ENCODE results near the gene SPATA46.

DNA sequence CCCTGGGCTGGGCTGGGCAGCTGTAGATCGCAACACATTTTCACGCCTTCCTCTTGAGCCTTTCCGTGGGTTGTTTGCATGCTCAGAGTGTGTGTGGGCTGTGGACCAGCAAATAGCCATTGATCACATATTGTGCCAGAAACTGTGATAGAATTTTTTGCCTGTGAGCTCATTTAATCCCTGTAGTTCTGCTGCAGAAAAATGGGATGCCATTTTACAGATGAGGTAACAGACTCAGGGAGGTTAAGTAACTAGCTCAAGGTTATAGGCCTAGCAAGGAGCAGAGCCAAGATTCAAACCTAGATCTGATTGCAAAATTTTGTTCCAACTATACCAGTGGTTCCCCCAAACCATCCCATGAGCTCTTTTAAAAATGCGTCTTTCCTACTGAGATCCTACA, 10.5 kb downstream of the SPATA46 start:
- TF ChIP-seq, protein P1, sequence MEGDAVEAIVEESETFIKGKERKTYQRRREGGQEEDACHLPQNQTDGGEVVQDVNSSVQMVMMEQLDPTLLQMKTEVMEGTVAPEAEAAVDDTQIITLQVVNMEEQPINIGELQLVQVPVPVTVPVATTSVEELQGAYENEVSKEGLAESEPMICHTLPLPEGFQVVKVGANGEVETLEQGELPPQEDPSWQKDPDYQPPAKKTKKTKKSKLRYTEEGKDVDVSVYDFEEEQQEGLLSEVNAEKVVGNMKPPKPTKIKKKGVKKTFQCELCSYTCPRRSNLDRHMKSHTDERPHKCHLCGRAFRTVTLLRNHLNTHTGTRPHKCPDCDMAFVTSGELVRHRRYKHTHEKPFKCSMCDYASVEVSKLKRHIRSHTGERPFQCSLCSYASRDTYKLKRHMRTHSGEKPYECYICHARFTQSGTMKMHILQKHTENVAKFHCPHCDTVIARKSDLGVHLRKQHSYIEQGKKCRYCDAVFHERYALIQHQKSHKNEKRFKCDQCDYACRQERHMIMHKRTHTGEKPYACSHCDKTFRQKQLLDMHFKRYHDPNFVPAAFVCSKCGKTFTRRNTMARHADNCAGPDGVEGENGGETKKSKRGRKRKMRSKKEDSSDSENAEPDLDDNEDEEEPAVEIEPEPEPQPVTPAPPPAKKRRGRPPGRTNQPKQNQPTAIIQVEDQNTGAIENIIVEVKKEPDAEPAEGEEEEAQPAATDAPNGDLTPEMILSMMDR (IDR thresholded peaks at IDR 0.05; ENCODE audit: low read length), result no peak
- TF ChIP-seq EZH2 (optimal IDR thresholded peaks at IDR 0.05; ENCODE audit: low read depth, low read length) (no peak), EZH2phosphoT487 (IDR thresholded peaks at IDR 0.05; ENCODE audit: low read length) (no peak)

Measured in MM.1S (cell line).